RWPE2 (cell line): ENCODE results near the gene PEX10.
A peak's percentile ranks its signal among the peaks of the same experiment; 100 is the strongest.

ENCODE experiments used
- ATAC-seq: fragments of 200-7000 bp; cut with Tn5 transposase; 3 replicates; pipeline ENCODE4 v1.9.1; 2021; ENCODE audit warnings: low read depth
- DNase-seq: peaks from one replicate; pipeline ENCODE4 v3.0.0-alpha.2; 2020; ENCODE audit warnings: low spot score
- H3K27ac ChIP-seq: fragments of 450-650 bp; 2 replicates; pipeline ENCODE4 v1.5.1; 2017; ENCODE audit warnings: mild to moderate bottlenecking; ENCODE audit not compliant: poor library complexity, severe bottlenecking
- H3K27me3 ChIP-seq: fragments of 250-450 bp; sonication (Bioruptor Pico); 2 replicates; pipeline ENCODE4 v1.5.1; 2021; ENCODE audit warnings: mild to moderate bottlenecking, moderate library complexity; ENCODE audit not compliant: insufficient read depth, poor library complexity, severe bottlenecking
- H3K36me3 ChIP-seq: fragments of 250-450 bp; sonication (Bioruptor Pico); 2 replicates; pipeline ENCODE4 v1.5.1; 2020; ENCODE audit warnings: low read depth, mild to moderate bottlenecking, moderate library complexity
- H3K4me1 ChIP-seq: fragments of 250-450 bp; sonication (Bioruptor Pico); 2 replicates; pipeline ENCODE4 v1.5.1; 2021; ENCODE audit warnings: mild to moderate bottlenecking, moderate library complexity; ENCODE audit not compliant: insufficient read depth, poor library complexity, severe bottlenecking
- H3K4me3 ChIP-seq: fragments of 250-450 bp; sonication (Bioruptor Pico); 2 replicates; pipeline ENCODE4 v1.5.1; 2021; ENCODE audit warnings: mild to moderate bottlenecking, moderate library complexity; ENCODE audit not compliant: severe bottlenecking
- H3K9me3 ChIP-seq: fragments of 250-450 bp; sonication (Bioruptor Pico); 2 replicates; pipeline ENCODE4 v1.5.1; 2021; ENCODE audit warnings: mild to moderate bottlenecking, moderate library complexity; ENCODE audit not compliant: severe bottlenecking
- TF ChIP-seq, protein P1 (sequence below): fragments of 450-650 bp; IDR thresholded peaks from one replicate; pipeline ENCODE4 v1.5.1; 2017; ENCODE audit warnings: mild to moderate bottlenecking, moderate library complexity; ENCODE audit not compliant: poor library complexity, severe bottlenecking

The PEX10 gene

DNA sequence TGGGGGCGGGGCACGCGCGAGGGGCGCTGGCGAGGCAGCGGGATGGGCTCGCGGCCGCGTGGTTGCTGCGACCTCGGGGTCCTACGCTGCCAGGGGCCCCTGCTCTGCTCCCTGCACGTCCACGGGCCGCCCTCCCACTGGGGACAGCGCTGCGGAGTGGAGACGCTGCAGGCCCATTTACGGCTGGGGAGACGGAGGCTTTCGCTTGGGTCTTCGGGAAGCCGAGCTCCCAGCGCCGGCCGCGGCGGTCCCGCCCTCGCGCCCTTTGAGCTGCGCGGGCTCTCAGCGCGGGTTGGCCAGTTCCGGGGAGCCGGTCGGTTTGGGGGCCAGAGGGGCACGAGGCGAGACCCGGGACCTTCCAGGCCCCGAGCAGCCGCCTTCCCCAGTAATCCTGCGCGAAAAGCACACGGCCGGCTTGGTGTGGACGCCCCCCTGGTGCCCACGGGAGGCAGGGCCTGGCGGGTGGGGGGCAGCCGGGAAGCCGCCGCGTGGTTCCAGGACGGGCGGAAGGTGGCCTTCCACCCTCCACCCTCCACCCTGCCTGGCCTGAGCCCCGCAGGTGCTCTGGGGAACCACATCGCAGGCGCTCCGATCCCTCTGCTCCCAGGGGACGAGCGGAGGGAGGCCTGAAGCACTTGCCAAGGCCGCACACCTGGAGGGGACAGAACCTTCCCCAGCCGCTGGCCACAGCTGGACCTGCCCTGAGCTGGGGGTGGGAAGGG, 570 bp upstream of the PEX10 start:
- ATAC-seq (peak; percentile 43), DNase-seq (no peak)
- Histone ChIP-seq H3K36me3 (no peaks in the 10 kb centered on the region; the same call in 1 of the 2 replicates), H3K4me3 (peak overlapping the region; percentile 87), H3K27ac (peak overlapping the region; percentile 67), H3K4me1 (peaks cover 21% of the 10 kb centered on the region), H3K27me3 (no peaks in the 10 kb centered on the region), H3K9me3 (no peaks in the 10 kb centered on the region)
- TF ChIP-seq, protein P1, sequence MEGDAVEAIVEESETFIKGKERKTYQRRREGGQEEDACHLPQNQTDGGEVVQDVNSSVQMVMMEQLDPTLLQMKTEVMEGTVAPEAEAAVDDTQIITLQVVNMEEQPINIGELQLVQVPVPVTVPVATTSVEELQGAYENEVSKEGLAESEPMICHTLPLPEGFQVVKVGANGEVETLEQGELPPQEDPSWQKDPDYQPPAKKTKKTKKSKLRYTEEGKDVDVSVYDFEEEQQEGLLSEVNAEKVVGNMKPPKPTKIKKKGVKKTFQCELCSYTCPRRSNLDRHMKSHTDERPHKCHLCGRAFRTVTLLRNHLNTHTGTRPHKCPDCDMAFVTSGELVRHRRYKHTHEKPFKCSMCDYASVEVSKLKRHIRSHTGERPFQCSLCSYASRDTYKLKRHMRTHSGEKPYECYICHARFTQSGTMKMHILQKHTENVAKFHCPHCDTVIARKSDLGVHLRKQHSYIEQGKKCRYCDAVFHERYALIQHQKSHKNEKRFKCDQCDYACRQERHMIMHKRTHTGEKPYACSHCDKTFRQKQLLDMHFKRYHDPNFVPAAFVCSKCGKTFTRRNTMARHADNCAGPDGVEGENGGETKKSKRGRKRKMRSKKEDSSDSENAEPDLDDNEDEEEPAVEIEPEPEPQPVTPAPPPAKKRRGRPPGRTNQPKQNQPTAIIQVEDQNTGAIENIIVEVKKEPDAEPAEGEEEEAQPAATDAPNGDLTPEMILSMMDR = no peak

DNA sequence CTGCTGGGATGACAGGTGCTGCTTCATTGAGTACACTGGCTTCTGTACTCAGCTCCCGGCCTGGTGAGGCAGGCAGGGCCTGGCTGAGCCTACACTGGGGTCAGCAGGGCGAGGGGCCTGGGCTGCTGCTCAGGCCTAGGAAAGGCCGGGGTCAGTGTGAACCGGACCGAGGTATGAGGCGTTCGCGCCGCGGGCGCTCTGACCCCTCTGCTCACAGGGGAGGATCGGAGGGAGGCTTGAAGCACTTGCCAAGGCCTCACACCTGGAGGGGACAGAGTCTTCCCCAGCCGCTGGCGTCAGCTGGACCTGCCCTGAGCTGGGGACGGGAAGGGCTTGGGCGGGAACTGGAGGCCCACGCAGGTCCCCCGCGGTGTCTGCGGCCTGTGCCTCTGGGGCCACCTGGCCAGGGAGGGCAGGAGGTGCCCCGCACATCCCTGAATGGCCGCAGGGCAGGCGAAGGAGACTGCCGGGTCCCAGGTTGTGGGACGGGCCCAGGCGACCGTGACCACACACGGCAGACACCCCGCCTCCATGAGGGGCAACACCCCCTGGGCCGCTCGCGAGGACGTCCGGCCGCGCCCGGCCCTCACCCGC, 466 bp downstream of the PEX10 start:
- ATAC-seq = peak; percentile 14
- Histone ChIP-seq H3K27ac (peak overlapping the region; percentile 67), H3K27me3 (no peaks in the 10 kb centered on the region), H3K4me3 (peak overlapping the region; percentile 87), H3K9me3 (no peaks in the 10 kb centered on the region), H3K4me1 (peaks cover 21% of the 10 kb centered on the region), H3K36me3 (no peaks in the 10 kb centered on the region; the same call in 1 of the 2 replicates)
- TF ChIP-seq, protein P1 = no peak
- DNase-seq = no peak

DNA sequence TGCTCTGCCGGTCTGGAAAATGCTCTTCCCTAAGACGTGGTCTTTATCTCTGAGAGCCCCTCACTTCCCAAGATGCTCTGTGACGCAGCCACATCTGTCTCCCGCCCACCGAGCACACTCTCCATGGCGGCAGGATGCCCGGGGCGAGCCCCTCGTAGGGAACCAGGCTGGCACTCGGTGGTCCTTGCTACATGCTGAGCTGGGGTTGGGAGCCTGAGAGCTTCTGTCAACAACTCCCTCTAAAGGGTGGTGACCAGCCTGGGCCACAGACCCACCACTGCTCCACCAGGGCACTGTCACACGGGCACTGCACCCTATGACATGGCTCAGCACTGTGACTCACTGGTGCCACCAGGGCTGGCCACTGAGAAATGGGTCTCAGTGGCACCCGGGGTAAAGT, 2.6 kb downstream of the PEX10 start:
- no peak for DNase-seq
- no peak for ATAC-seq
- no peaks in the 10 kb centered on the region for H3K27me3 ChIP-seq
- TF ChIP-seq, protein P1 = no peak
- H3K9me3 ChIP-seq = no peaks in the 10 kb centered on the region
- no peak overlapping the region for H3K27ac ChIP-seq
- H3K4me3 ChIP-seq = no peak overlapping the region
- H3K4me1 ChIP-seq = peaks cover 15% of the 10 kb centered on the region
- H3K36me3 ChIP-seq = peaks cover 17% of the 10 kb centered on the region

DNA sequence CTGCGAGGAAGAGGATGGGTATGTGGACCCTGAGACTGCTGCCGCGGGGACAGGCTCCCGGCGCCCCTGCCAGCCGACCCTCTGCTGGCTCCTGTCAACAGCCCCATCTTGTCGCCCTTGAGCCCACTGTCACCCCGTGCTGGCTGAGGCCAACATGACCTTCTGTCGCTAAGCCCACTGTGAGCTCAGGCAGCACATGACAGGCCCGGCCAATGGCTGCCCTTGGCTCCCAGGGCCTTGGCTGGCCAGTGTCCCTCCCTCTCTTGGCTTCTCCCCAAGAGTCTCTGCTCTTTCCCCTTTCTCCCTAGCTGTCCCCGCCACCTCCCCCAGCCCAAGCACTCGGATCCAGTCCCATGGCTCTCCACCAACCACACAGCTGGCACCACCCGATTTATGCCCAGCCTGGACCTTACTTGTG, 3.5 kb downstream of the PEX10 start:
- H3K27ac ChIP-seq = no peak overlapping the region
- H3K36me3 ChIP-seq = peaks cover 26% of the 10 kb centered on the region
- H3K9me3 ChIP-seq = no peaks in the 10 kb centered on the region
- no peak overlapping the region for H3K4me3 ChIP-seq
- H3K27me3 ChIP-seq = no peaks in the 10 kb centered on the region
- H3K4me1 ChIP-seq = peaks cover 12% of the 10 kb centered on the region
- TF ChIP-seq, protein P1 = no peak
- DNase-seq = no peak
- no peak for ATAC-seq

DNA sequence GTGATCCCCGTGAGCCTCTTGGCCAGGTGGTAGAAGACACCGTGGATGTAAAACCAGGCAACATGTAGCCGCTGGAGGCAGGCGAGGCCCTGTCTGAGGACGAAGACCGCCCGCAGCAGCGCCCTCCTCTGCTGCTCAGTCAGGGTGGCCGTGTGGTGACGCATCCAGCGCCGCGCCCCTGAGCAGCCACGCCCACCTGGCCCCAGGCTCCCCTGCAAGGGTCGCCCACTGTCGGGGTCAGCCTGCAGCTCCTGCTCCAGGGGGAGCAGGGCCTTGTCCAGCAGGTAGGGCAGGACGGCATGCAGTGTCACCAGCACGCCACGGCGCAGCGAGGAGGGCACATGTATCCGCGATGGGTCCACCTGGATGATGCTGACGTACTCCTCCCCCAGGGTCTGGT, 3.9 kb downstream of the PEX10 start:
- no peak overlapping the region for H3K4me3 ChIP-seq
- H3K4me1 ChIP-seq = peaks cover 10% of the 10 kb centered on the region
- no peak overlapping the region for H3K27ac ChIP-seq
- peaks cover 30% of the 10 kb centered on the region for H3K36me3 ChIP-seq
- no peaks in the 10 kb centered on the region for H3K27me3 ChIP-seq
- ATAC-seq = no peak
- TF ChIP-seq, protein P1 = no peak
- no peak for DNase-seq
- no peaks in the 10 kb centered on the region for H3K9me3 ChIP-seq
